K562 (cell line): ENCODE results near the gene ST6GALNAC3. TPM values are rescaled to one million over a fixed set of nuclear protein-coding genes. Genes with fewer than 3 reads are reported as not detected.

Source experiments
- ATAC-seq: fragments of 200-7000 bp; cut with Tn5 transposase; 3 replicates; pipeline ENCODE4 v1.9.1; 2020; ENCODE audit warnings: moderate library complexity
- BruUV-seq: library from RNA; stranded (reverse); fragments of 400-500 nt; replicated peaks from 2 replicates; lab custom pipeline; 2021; lab: Mats Ljungman, UMichigan
- CTCF ChIA-PET: fragments of 300-600 bp; formaldehyde crosslinking; extraction: SDS; loops from one replicate; lab custom pipeline; 2021; ENCODE audit warnings: low intra/inter-chr PET ratio; lab: Yijun Ruan, JAX
- POLR2A ChIA-PET: fragments of 300-600, 350-650 bp; sonication (Branson Sonifier 250); formaldehyde crosslinking; extraction: SDS; loops from one replicate; lab custom pipeline; 2021; ENCODE audit warnings: antibody characterized with exemption, inconsistent platforms; lab: Yijun Ruan, JAX
- DNase-seq, 4 experiments: peaks; one replicate each; pipeline versions ENCODE4 v3.0.0 to v3.0.0-alpha.2; 2011 to 2018; ENCODE audit warnings: low spot score in 3 of 4, mixed read lengths in 3 of 4; ENCODE audit errors: extremely low read depth in 1 of 4
- FAIRE-seq: peaks from 2 replicates; lab custom pipeline; 2011; peaks lifted over from hg19 to GRCh38; lab: Jason Lieb, UNC
- H2AFZ ChIP-seq: 2 replicates; pipeline ENCODE4 v1.6.0; 2011; ENCODE audit warnings: low read depth, low read length, control low read depth, inconsistent platforms
- H3K27ac ChIP-seq: fragments of 200-600 bp; 3 replicates; pipeline ENCODE4 v1.8.0; 2011; ENCODE audit warnings: low read depth, mild to moderate bottlenecking, control low read depth, inconsistent platforms, low read length, moderate library complexity, mixed read lengths; ENCODE audit errors: extremely low read depth
- H3K27me3 ChIP-seq, 2 experiments: fragments of 300-600 bp in 1 of 2; 2 replicates in 1 of 2; 3 replicates in 1 of 2; pipeline versions ENCODE4 v1.6.0 to v1.8.0; 2011; ENCODE audit warnings: inconsistent platforms in 2 of 2, low read length in 2 of 2, mild to moderate bottlenecking in 1 of 2, mixed read lengths in 1 of 2, moderate library complexity in 1 of 2; ENCODE audit not compliant: control insufficient read depth in 2 of 2, insufficient read depth in 2 of 2
- H3K36me3 ChIP-seq: fragments of 300-600 bp; 3 replicates; pipeline ENCODE4 v1.8.0; 2011; ENCODE audit warnings: mild to moderate bottlenecking, low read length, inconsistent platforms; ENCODE audit not compliant: control insufficient read depth, insufficient read depth
- H3K4me1 ChIP-seq, 2 experiments: fragments of 200-600 bp in 1 of 2; replicated peaks in 1 of 2; 2 replicates in 1 of 2; 3 replicates in 1 of 2; pipeline versions ENCODE4 v1.5.1 to v1.8.0; 2011; ENCODE audit warnings: inconsistent platforms in 2 of 2, low read length in 2 of 2, mild to moderate bottlenecking in 1 of 2, mixed read lengths in 1 of 2, moderate library complexity in 1 of 2; ENCODE audit not compliant: control insufficient read depth in 2 of 2, insufficient read depth in 2 of 2
- H3K4me2 ChIP-seq: 2 replicates; pipeline ENCODE4 v1.6.1; 2011; ENCODE audit warnings: low read length, control low read depth, inconsistent platforms, mixed read lengths; ENCODE audit not compliant: insufficient read depth
- H3K4me3 ChIP-seq: fragments of 200-600 bp; sonication (generic), shearing (Covaris generic); 2 replicates; pipeline ENCODE4 v1.5.1; 2016; ENCODE audit warnings: control low read depth, inconsistent platforms
- H3K79me2 ChIP-seq: fragments of 200-600 bp; 3 replicates; pipeline ENCODE4 v1.8.0; 2011; ENCODE audit warnings: low read length, inconsistent platforms; ENCODE audit not compliant: control insufficient read depth, insufficient read depth
- H3K9ac ChIP-seq, 2 experiments: 2 replicates each; pipeline versions ENCODE4 v1.6.0 to v1.6.1; 2011; ENCODE audit warnings: low read depth in 2 of 2, low read length in 2 of 2, control low read depth in 1 of 2, inconsistent platforms in 1 of 2, mild to moderate bottlenecking in 1 of 2, mixed read lengths in 1 of 2; ENCODE audit not compliant: insufficient read depth in 1 of 2
- H3K9me1 ChIP-seq: one replicate; pipeline ENCODE4 v1.6.0; 2011; ENCODE audit warnings: inconsistent platforms, mild to moderate bottlenecking, low read length, moderate library complexity; ENCODE audit not compliant: control insufficient read depth, insufficient read depth
- H3K9me3 ChIP-seq: replicated peaks from 2 replicates; pipeline ENCODE4 v1.5.1; 2011; ENCODE audit warnings: low read depth, low read length, inconsistent platforms; ENCODE audit not compliant: control insufficient read depth, insufficient read depth
- H4K20me1 ChIP-seq: replicated peaks from 2 replicates; pipeline ENCODE4 v1.6.1; 2011; ENCODE audit warnings: low read length, inconsistent platforms, mixed read lengths; ENCODE audit not compliant: control insufficient read depth, insufficient read depth
- BCLAF1 ChIP-seq, 2 experiments: fragments of 450-650 bp in 1 of 2; IDR thresholded peaks; 2 replicates each; pipeline ENCODE4 v1.6.1; 2011 to 2017; ENCODE audit warnings: low read depth in 2 of 2, antibody characterized with exemption in 1 of 2, borderline replicate concordance in 1 of 2, low read length in 1 of 2, mild to moderate bottlenecking in 1 of 2, mixed read lengths in 1 of 2; ENCODE audit not compliant: control insufficient read depth in 1 of 2
- OTX1 ChIP-seq: fragments of 450-650 bp; formaldehyde crosslinking; IDR thresholded peaks from 2 replicates; pipeline ENCODE4 v1.4.0; 2022; ENCODE audit warnings: mild to moderate bottlenecking
- SRSF1 ChIP-seq: fragments of 200-400 bp; formaldehyde crosslinking; IDR thresholded peaks from 2 replicates; pipeline ENCODE4 v1.6.1; 2017; ENCODE audit warnings: mild to moderate bottlenecking, low read depth, low read length, moderate library complexity
- SRSF9 ChIP-seq: fragments of 200-400 bp; formaldehyde crosslinking; IDR thresholded peaks from 2 replicates; pipeline ENCODE4 v1.6.1; 2017; ENCODE audit warnings: low read depth, low read length, borderline replicate concordance
- YBX1 ChIP-seq: fragments of 450-650 bp; IDR thresholded peaks from 2 replicates; pipeline ENCODE4 v1.7.1; 2016; ENCODE audit warnings: mild to moderate bottlenecking
- ZNF140 ChIP-seq: fragments of 250-450 bp; sonication (Bioruptor Pico); IDR thresholded peaks from 2 replicates; pipeline ENCODE4 v1.8.0; 2021; ENCODE audit warnings: moderate library complexity, mild to moderate bottlenecking, inconsistent platforms
- ZNF3 ChIP-seq: fragments of 250-450 bp; sonication (Bioruptor Pico); IDR thresholded peaks from 2 replicates; pipeline ENCODE4 v1.5.0; 2021; ENCODE audit warnings: mild to moderate bottlenecking, moderate library complexity
- ZNF311 ChIP-seq: fragments of 250-450 bp; sonication (Bioruptor Pico); IDR thresholded peaks from 2 replicates; pipeline ENCODE4 v1.4.0; 2020; ENCODE audit warnings: mild to moderate bottlenecking, moderate library complexity
- ZNF407 ChIP-seq: fragments of 450-650 bp; IDR thresholded peaks from 2 replicates; pipeline ENCODE4 v1.6.1; 2016; ENCODE audit warnings: low read depth
- ZNF589 ChIP-seq: fragments of 200-800 bp; sonication (Bioruptor generic); IDR thresholded peaks from 2 replicates; pipeline ENCODE4 v1.6.1; 2016; ENCODE audit warnings: low read depth, missing genetic modification characterization, missing compliant biosample characterization
- WGBS: fragments of 100-300 bp; shearing (Covaris generic); methylation state at CpG from one replicate; pipeline ENCODE4 v1.1.6; 2016; ENCODE audit warnings: low coverage, mixed read lengths; ENCODE audit not compliant: insufficient coverage; ENCODE audit errors: missing lambda C conversion rate; 5-methylcytosine and 5-hydroxymethylcytosine counted together
- in situ Hi-C: fragments of 300-500 bp; cut with MboI; formaldehyde crosslinking; loops from 4 replicates; pipeline ENCODE4 v1.15.0; 2018; ENCODE audit warnings: inconsistent platforms, mixed read lengths
- intact Hi-C: fragments of 100-400 bp; cut with micrococcal nuclease; formaldehyde crosslinking; loops from 2 replicates; pipeline ENCODE4 v1.14.2; 2022
- polyA plus RNA-seq, 8 experiments: library from polyadenylated mRNA; depleted of rRNA in 4 of 8; stranded (reverse) in 5 of 8; unstranded in 3 of 8; fragments of >200 nt; fragmentation: Nextera tagmentation in 2 of 8; fragmentation: Illumina TruSeq in 1 of 8; extraction: Ambion mirVana in 2 of 8; extraction: Trizol in 1 of 8; gene quantifications; 2 replicates each; pipeline versions ENCODE4 v1.2.1 to v1.2.3, GENCODE V29; 2011 to 2014; ENCODE audit warnings: inconsistent platforms in 1 of 8, missing spikeins in 1 of 8
- total RNA-seq, 7 experiments: library from RNA; depleted of rRNA in 6 of 7; stranded (reverse); fragments of >200 nt in 6 of 7; fragmentation: Illumina TruSeq in 2 of 7; extraction: Trizol in 2 of 7; gene quantifications; 2 replicates each; pipeline versions ENCODE4 v1.2.1 to v1.2.3, GENCODE V29; 2011 to 2021; ENCODE audit warnings: low replicate concordance in 1 of 7

ST6GALNAC3 gene
- total and polyA plus RNA-seq, 9 of the 15 experiments (the other 6 are each of a cell fraction or from before 2014, with no cell fraction given), result 0.04 to 0.29 (median 0.18) TPM; not detected in 6

GRCh38 chr1:76027341-76027740 is 47.2 kb upstream of the ST6GALNAC3 start:
- Histone ChIP-seq H2AFZ (no peak overlapping the region), H3K4me3 (no peak overlapping the region), H3K9me3 (no peaks in the 10 kb centered on the region), H4K20me1 (no peaks in the 10 kb centered on the region), H3K27me3 (no peaks in the 10 kb centered on the region), H3K4me1 (no peaks in the 10 kb centered on the region), H3K9ac (no peak overlapping the region), H3K27ac (no peak overlapping the region), H3K4me2 (no peak overlapping the region), H3K79me2 (no peaks in the 10 kb centered on the region), H3K9me1 (no peaks in the 10 kb centered on the region), H3K36me3 (no peaks in the 10 kb centered on the region)
- intact Hi-C loops (no loop called here), in situ Hi-C loops (no loop called here)
- no peak for DNase-seq
- ChIA-PET POLR2A (no interaction called here), CTCF (interaction anchor here (0.7 kb wide), 1 partner anchor 153 kb away, joined by 4 read pairs; no protein-coding TSS in a partner anchor)
- no peak for TF ChIP-seq SRSF9
- no peak for TF ChIP-seq ZNF407
- no peak for TF ChIP-seq BCLAF1 (IDR thresholded peaks at IDR 0.05; ENCODE audit: borderline replicate concordance in 1 of 2, control insufficient read depth in 1 of 2, low read depth in 2 of 2, low read length in 1 of 2)
- no peak for TF ChIP-seq ZNF140 (CRISPR knock-in tag)
- TF ChIP-seq ZNF589, result no peak
- no peak for TF ChIP-seq SRSF1
- no peak for TF ChIP-seq ZNF311 (CRISPR knock-in tag)
- TF ChIP-seq ZNF3 (CRISPR knock-in tag), result no peak
- TF ChIP-seq OTX1 (CRISPR knock-in tag), result no peak
- TF ChIP-seq YBX1, result no peak
- FAIRE-seq, result no peak
- no peak for ATAC-seq
- no TSS peak for BruUV-seq
- 0% methylated on average over 4 of the region's 4 CpGs for WGBS
